Lung microvascular endothelial cell (primary cell): ENCODE measurements around the gene PLXND1. TPM values are rescaled to one million over a fixed set of nuclear protein-coding genes. Genes with fewer than 3 reads are reported as not detected.
"Not testable (repeated sequence)": the region's sequence is repeated elsewhere in the genome, so short reads cannot be mapped to it uniquely, and the experiment has no call there.

Experiments
- DNase-seq, 2 donors: peaks; one replicate each; pipeline versions ENCODE4 v3.0.0 to v3.0.0-alpha.2; 2010; ENCODE audit warnings: low read depth in 2 of 2
- total RNA-seq: library from RNA; depleted of rRNA; stranded (reverse); fragments of >200 nt; gene quantifications from 2 replicates; pipeline ENCODE4 v1.2.1, GENCODE V29; 2014

Gene PLXND1
- total RNA-seq, 1 donor from 2014 or later: 131 TPM

GRCh38 chr3:129529436-129530210 is 76.9 kb downstream of the PLXND1 start:
- peak in 1 of 2 donors; percentile 14 for DNase-seq

GRCh38 chr3:129528589-129529100 is 77.8 kb downstream of the PLXND1 start, which contains the start of gene RHO:
Gene RHO, plus strand, starts transcription at chr3:129528639. Its CDS starts 95 bp downstream, at chr3:129528734.
- DNase-seq: no peak

GRCh38 chr3:129527262-129527661 is 79.2 kb downstream of the PLXND1 start:
- DNase-seq: no peak

- DNase-seq: no peak
Observed at GRCh38 chr3:129526121-129526900, 80.2 kb downstream of the PLXND1 start.

GRCh38 chr3:129525341-129525968 is 81.0 kb downstream of the PLXND1 start:
- peak in 1 of 2 donors; percentile 79 for DNase-seq

- DNase-seq: no peak
Observed at GRCh38 chr3:129524081-129524480, 82.4 kb downstream of the PLXND1 start.

- no peak for DNase-seq
Observed at GRCh38 chr3:129522953-129523352, 83.5 kb downstream of the PLXND1 start.

- DNase-seq: no peak
Observed at GRCh38 chr3:129521611-129522010, 84.9 kb downstream of the PLXND1 start.

- no peak for DNase-seq
Observed at GRCh38 chr3:129520960-129521359, 85.5 kb downstream of the PLXND1 start.

- no peak for DNase-seq
Observed at GRCh38 chr3:129519896-129520715, 86.4 kb downstream of the PLXND1 start.

- no peak for DNase-seq
Observed at GRCh38 chr3:129519449-129519848, 87.0 kb downstream of the PLXND1 start.

- DNase-seq: no peak
Observed at GRCh38 chr3:129518581-129518980, 87.9 kb downstream of the PLXND1 start.

- peak in 1 of 2 donors; percentile 26 for DNase-seq
Observed at GRCh38 chr3:129518038-129518561, 88.4 kb downstream of the PLXND1 start.

- DNase-seq: no peak
Observed at GRCh38 chr3:129517516-129517915, 89.0 kb downstream of the PLXND1 start.

- not testable (repeated sequence) for DNase-seq
Observed at GRCh38 chr3:129515821-129516432, 90.5 kb downstream of the PLXND1 start.

- DNase-seq: not testable (repeated sequence)
Observed at GRCh38 chr3:129515108-129515820, 91.2 kb downstream of the PLXND1 start.

- DNase-seq: no peak
Observed at GRCh38 chr3:129514563-129514962, 91.9 kb downstream of the PLXND1 start.

- no peak for DNase-seq
Observed at GRCh38 chr3:129514110-129514509, 92.4 kb downstream of the PLXND1 start.

- DNase-seq: no peak
Observed at GRCh38 chr3:129513705-129514104, 92.8 kb downstream of the PLXND1 start.

- no peak for DNase-seq
Observed at GRCh38 chr3:129512595-129512994, 93.9 kb downstream of the PLXND1 start.
